ENCODE results near the gene NR3C1.
"Not testable (repeated sequence)": the region's sequence is repeated elsewhere in the genome, so short reads cannot be mapped to it uniquely, and the experiment has no call there.

NR3C1 gene

DNA sequence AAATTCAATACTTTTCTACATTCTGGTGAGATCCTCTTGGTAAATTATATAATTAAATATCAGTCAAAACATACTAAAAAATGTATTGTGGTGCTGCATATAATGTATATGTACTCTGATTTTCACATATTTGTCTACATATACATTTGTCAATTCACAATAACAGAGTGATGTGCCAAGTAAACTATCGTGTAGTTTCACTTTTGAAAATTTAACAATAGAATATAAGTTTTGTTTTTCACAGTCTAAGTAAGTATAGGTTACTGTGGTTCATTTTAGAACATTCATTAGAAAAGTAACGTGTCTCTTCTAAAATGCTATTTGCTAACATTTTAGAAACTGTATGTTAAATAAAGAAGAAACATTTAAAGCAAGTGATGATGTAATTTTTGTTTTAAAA, 73.6 kb downstream of the NR3C1 start:
- DNase-seq: no peak

DNA sequence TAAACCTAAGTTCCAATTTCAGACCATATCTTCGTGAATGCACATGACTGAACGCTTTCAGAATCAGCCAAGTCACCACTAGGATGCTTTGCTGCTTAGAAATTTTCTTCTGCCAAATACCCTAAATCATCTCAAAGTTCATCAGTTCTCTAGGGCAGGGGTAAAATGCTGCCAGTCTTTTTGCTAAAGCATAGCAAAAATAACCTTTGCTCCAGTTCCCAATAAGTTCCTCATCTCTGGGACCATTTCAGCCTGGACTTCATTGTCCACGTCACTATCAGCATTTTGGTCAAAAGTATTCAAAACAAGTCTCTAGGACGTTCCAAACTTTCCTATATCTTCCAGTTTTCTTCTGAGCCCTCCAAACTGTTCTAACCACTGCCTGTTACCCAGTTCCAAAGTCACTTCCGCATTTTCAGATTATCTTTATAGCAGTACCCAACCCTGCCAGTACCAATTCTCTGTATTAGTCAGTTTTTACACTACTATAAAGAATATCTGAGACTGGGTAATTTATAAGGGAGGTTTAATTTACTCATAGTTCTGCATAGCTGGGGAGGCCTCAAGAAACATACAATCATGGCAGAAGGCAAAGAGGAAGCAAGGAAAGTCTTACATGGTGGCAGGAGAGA, 74.8 kb downstream of the NR3C1 start:
- DNase-seq: no peak

- DNase-seq: not testable (repeated sequence)
These were observed 78.4 kb downstream of the NR3C1 start for GRCh38 chr5:143325086-143325485.

GRCh38 chr5:143322931-143323630, 80.4 kb downstream of the NR3C1 start:
- not testable (repeated sequence) for DNase-seq

DNA sequence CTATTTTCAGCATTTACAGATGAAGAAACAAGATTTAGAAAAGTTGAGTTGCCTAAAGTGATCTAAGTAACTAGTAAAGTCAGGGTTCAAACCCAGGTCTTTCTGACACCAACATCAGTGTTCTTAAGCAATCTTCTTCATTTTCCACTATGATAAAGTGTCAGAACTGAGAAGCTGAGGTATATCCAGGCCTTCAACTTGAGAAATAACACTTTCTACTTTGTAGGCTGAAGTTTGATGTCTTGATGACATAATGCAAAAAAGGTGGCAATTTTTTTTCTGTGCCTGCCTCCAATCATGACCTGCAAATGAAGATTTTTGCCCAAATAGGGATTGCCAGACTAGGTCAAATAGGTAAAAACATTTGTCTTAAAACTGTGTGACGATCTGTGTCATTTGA, 81.3 kb downstream of the NR3C1 start:
- no peak for DNase-seq

GRCh38 chr5:143319437-143320227, 83.9 kb downstream of the NR3C1 start:
- DNase-seq: no peak

- DNase-seq: no peak
These were observed 84.7 kb downstream of the NR3C1 start for GRCh38 chr5:143318833-143319232.

DNA sequence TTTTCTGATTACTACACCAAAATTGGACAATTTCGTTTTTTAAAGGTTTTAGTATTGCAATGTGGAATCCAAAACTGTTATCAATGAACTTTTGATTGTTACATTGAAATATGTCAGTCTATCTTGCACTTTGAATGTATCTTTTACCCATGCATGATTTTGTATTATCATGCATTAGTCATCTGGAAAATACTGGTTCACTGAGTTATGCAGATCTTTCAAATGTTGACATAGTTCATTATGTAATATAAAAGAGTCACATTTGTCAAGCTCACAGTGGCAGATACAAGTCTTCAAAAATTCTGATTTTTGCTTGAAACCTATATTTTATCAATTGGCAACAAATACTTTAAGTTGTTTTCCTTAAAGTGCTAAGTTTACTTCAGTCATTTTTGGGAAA, 85.2 kb downstream of the NR3C1 start:
- no peak for DNase-seq

DNA sequence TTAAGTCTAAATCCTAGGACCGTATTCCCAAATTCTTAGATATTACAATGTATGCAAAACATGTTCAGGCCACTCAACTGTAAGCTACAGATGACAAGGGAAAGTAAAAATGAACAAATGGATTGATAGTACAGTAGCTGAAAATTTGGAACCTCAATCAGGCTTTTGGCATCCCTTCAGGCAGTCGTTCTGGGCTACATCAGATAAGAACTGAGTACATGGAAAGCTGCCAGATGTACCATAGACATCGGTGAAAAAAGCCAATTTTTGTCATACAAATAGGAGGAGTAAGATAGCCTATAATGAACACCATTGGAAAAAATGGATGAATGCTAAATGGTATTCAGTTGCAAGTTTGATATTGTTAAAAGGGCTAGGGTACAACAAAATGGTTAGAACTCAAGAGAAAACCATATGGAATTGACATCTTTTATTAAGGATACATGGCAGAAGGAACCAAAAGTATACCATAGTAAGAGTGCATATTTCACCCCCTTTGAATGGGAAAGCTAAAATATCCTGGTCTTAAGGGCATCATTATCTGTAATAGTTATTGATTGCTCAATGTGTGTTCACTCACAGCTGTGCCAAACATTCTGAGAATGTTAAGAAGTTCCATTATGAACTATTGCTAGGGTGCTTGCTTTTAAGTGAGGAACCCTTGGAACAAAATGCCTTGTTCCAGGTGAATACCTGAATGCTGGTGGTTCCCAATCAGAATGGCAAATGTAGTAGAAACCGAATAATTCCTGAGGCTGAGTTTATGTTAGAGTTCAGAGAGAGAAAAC, 86.4 kb downstream of the NR3C1 start:
- DNase-seq: no peak

DNA sequence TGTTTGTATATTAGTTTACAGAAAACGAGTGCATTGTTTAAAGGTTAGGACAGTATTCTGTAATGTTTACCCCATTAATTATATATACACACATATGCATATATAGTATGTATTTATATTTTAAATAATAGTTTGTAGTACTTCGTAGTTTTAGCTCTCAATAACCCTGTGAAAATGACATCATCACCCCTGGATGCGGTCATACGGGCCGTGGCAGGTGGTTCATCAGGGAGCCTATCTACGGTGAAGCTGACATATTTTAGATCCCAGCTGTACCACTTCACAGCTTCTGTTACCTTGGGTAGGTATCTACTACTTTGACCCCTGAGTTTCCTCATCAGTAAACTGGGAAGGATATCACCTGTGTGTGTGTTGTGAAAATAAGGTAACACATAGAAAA, 87.1 kb downstream of the NR3C1 start:
- no peak for DNase-seq

DNA sequence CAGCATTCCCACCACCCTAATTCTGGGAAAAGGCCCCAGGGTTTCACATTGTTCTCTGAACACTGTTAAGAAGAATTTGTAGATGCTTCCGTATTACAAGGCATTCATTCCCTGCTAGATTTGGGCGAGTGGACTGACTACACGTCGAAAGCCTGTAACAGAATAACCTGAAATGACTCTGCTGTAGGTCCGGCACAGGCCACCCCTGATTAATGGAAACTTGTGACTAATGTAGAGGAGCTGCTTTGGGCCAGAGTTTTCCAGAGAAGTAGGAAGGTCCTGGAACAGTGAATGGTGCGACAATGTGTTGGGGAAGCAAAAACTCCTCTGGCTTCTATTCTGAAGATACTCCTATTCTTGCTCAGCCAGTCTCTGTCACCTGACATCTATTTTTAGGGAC, 87.6 kb downstream of the NR3C1 start:
- DNase-seq: no peak

DNA sequence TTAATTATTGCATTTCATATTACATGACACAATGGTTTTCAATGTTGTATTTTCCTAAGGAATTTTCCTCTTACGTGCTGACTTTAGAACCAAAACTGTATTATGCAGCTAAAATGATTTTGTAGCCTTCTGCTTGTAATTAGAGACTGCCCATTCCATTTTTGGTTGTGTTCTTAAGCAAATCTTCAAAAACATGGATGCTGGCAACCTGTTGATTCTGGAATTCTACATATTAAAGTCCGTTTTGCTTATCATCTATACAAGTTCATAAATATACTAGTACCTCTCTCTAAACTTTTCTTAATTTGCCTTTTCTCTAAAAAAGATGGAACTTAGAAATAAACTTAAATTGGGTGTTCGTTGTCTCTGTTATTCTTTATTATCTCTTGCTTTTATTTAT, 88.3 kb downstream of the NR3C1 start:
- no peak for DNase-seq

DNA sequence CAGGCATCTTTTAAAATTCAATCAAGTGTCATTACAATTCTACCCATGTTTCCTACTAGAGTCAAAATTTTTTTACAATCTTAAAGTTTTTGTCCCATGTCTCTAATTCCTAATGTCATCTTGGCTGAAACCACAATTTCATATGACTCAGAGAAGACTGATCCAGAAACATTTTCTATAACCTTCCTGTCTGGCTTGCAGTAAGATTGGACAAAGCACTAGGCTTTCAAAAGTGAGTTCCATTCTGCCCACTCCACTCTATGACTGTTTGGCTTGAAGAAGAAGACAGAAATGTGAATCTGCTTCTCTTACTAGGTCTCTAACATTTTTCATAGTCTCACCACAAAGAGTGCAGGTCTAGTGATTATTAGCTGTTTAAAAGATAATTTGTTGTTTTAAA, 88.8 kb downstream of the NR3C1 start:
- no peak for DNase-seq

GRCh38 chr5:143314099-143314498, 89.4 kb downstream of the NR3C1 start:
- no peak for DNase-seq

- no peak for DNase-seq
These were observed 90.1 kb downstream of the NR3C1 start for GRCh38 chr5:143313298-143313852.

GRCh38 chr5:143312822-143313221, 90.7 kb downstream of the NR3C1 start:
- DNase-seq: no peak

DNA sequence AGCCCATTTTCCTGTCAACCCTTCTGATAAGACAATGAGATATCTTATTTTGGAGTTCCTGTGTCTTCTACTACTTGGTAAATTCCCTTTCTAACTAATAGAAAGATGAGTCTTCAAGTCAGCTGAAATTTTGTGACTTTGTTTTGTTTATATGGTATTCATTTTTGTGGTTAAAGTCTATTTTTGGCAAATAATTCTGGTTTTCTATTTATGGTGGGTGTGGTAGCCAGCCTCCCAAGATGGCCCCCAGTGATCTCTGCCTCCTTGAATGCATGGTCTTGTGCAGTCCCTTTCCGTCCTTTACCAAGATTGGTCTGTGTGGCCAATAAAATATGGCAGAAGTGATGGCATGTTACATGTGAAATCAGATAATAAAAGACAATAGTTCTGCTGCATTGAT, 91.5 kb downstream of the NR3C1 start:
- no peak for DNase-seq

- DNase-seq: no peak
These were observed 92.1 kb downstream of the NR3C1 start for GRCh38 chr5:143311428-143311827.

- no peak for DNase-seq
These were observed 93.6 kb downstream of the NR3C1 start for GRCh38 chr5:143309661-143310431.

- DNase-seq: no peak
These were observed 94.8 kb downstream of the NR3C1 start for GRCh38 chr5:143308731-143309130.

DNA sequence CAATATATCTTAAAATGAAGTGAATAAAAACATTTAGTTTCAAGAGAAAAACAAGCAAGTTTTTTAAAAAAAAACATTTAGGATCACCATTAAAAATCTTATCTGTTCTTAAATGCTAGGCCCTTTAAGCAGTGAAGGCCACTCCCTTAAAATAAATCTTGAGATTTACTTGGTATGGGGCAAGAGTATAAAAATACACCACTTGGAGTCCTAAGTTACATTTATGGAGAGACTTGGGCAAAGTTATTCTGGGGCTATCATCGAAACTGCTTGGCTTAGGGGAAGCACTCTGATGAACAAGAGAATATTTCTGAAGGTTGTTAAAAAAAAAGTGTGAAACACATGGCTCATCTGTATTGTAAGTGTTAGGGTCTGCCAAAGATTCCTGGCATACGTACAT, 97.4 kb downstream of the NR3C1 start:
- no peak for DNase-seq

- no peak for DNase-seq
These were observed 98.5 kb downstream of the NR3C1 start for GRCh38 chr5:143304836-143305475.

Measured in CD4-positive, alpha-beta T cell treated with Interleukin-4 for 1 hour (primary cell).